Prostate gland (tissue), 2 donors: ENCODE data around the gene USP15.

Source experiments
- CTCF ChIP-seq, 4 experiments: fragments of 200-600 bp in 2 of 4; fragments of 450-650 bp in 2 of 4; sonication (generic) in 2 of 4; IDR thresholded peaks; 1 replicate in 3 of 4; 2 replicates in 1 of 4; pipeline ENCODE4 v1.5.1; 2016 to 2019; ENCODE audit warnings: antibody characterized with exemption in 4 of 4, mild to moderate bottlenecking in 2 of 4, moderate library complexity in 2 of 4
- POLR2A ChIP-seq: fragments of 450-650 bp; IDR thresholded peaks from one replicate; pipeline ENCODE4 v1.6.1; 2016; ENCODE audit warnings: antibody characterized with exemption, mild to moderate bottlenecking
- POLR2AphosphoS5 ChIP-seq: sonication (generic); formaldehyde crosslinking; IDR thresholded peaks from one replicate; pipeline ENCODE4 v1.6.1; 2017; ENCODE audit warnings: antibody characterized with exemption

DNA sequence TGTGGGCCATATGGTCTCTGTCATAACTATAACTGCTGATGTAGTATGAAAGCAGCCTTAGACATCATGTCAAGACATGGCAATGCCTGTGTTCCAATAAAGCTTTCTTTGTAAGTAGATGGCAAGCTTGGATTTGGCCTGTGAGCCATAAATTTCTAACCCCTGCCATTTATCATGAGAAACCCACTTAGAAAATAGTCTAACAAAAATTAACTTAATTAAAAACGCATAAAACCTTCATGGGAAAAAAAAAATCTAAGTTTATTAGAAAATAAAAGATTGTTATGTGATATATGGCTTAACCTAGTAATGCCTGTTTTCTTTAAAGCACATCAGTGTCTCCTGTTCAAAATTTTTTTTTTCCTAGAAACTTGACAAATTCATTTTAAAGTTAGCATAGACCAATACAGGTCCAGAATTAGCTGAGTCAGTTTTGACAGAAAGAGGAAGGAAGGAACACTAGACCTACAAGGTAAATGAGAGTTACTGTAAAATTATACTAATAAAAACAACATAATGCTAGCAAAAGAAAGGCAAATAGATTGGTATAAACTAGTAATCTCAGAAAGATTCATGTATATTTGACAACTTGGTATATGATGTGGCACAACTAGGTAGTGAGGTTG, 68.2 kb downstream of the USP15 start:
- TF ChIP-seq CTCF (IDR thresholded peaks at IDR 0.05) = no peak
- TF ChIP-seq POLR2A = no peak
- no peak for TF ChIP-seq POLR2AphosphoS5
